ENCODE results near the gene JAML. TPM values are rescaled to one million over a fixed set of nuclear protein-coding genes. Genes with fewer than 3 reads are reported as not detected.

JAML gene
- total and polyA plus RNA-seq, 2 of the 8 experiments (the other 6 are each of a cell fraction or from before 2014, with no cell fraction given), result 0.12 to 0.58 TPM

- DNase-seq (ENCODE audit: low read depth in 1 of 2, low spot score in 2 of 2), result no peak
- Histone ChIP-seq H2AFZ (ENCODE audit: low read length) (no peak overlapping the region), H3K4me2 (ENCODE audit: insufficient read depth in 1 of 2, low read depth in 2 of 2, low read length in 2 of 2) (peak overlapping the region in 1 of 2 experiments; percentile 33; a peak in 3 of 4 replicates)
Observed at GRCh38 chr11:118210323-118210722, 14.5 kb downstream of the JAML start.

More at GRCh38 chr11:118210323-118210722, 14.5 kb downstream of the JAML start:
- H2BK20ac ChIP-seq (ENCODE audit: low read length), result peak overlapping the region; percentile 63; the same call in 1 of the 2 replicates
- no peak overlapping the region for H3K27ac ChIP-seq (ENCODE audit: low read depth, low read length)
- H3K4me3 ChIP-seq (ENCODE audit: extremely low read depth in 1 of 4, insufficient read depth in 2 of 4, low read depth in 3 of 4, low read length in 4 of 4), result no peak overlapping the region
- no peaks in the 10 kb centered on the region for H3K79me1 ChIP-seq (ENCODE audit: low read depth, low read length)
- H3K23ac ChIP-seq (ENCODE audit: insufficient read length), result no peak overlapping the region
- no peak overlapping the region for H3K4ac ChIP-seq (replicated peaks; ENCODE audit: insufficient read length, low read depth, low read length)
- peak overlapping the region; percentile 11; the same call in 1 of the 2 replicates for H4K8ac ChIP-seq (ENCODE audit: extremely low read depth, insufficient read depth, low read length)
- peak overlapping the region; percentile 98 for H2BK12ac ChIP-seq (ENCODE audit: low read depth, low read length)
- H3K14ac ChIP-seq (ENCODE audit: insufficient read length), result no peak overlapping the region
- H2BK120ac ChIP-seq (replicated peaks; ENCODE audit: low read depth, low read length), result peak overlapping the region; percentile 75
- no peaks in the 10 kb centered on the region for H4K20me1 ChIP-seq (replicated peaks in 1 of 2; ENCODE audit: control insufficient read depth in 1 of 2, insufficient read depth in 2 of 2, low read length in 2 of 2)
- no peaks in the 10 kb centered on the region for H3K9me3 ChIP-seq (ENCODE audit: insufficient read depth in 2 of 2, low read depth in 1 of 2, low read length in 1 of 2)
- peak overlapping the region; percentile 89; the same call in 1 of the 2 replicates for H2BK5ac ChIP-seq (ENCODE audit: low read depth, low read length)
- H3K27me3 ChIP-seq (replicated peaks in 1 of 4; ENCODE audit: control insufficient read depth in 3 of 4, extremely low read depth in 1 of 4, insufficient read depth in 3 of 4, low read length in 3 of 4), result peaks cover 0 to 2% (median 0%) of the 10 kb centered on the region in 4 experiments; a peak in 1 of 7 replicates
- peak overlapping the region; percentile 76; the same call in 1 of the 2 replicates for H2AK5ac ChIP-seq (ENCODE audit: low read depth, low read length)
- no peak for FAIRE-seq
- no peaks in the 10 kb centered on the region for H3K36me3 ChIP-seq (ENCODE audit: control insufficient read depth in 2 of 4, insufficient read depth in 4 of 4, low read length in 3 of 4)
- no peak overlapping the region for H3K9ac ChIP-seq (replicated peaks in 1 of 4; ENCODE audit: extremely low read depth in 1 of 4, low read depth in 3 of 4, low read length in 3 of 4)
- 65% methylated on average over 7 of the region's 7 CpGs; no CpG with 5 or more reads in 1 of the 2 experiments for WGBS, 2 experiments (ENCODE audit: extremely low coverage in 1 of 2, insufficient coverage in 1 of 2, insufficient read length in 1 of 2, insufficient replicate concordance in 2 of 2, low coverage in 1 of 2, low lambda C conversion rate in 2 of 2, missing lambda C conversion rate in 1 of 2)
- H3K56ac ChIP-seq (replicated peaks; ENCODE audit: insufficient read length, low read depth, low read length), result no peak overlapping the region
- H4K5ac ChIP-seq (ENCODE audit: insufficient read length, low read depth, low read length), result peak overlapping the region; percentile 31
- 0 out of 2 replicates have a peak, but pooled peaks cover 2% of the 10 kb centered on the region for H3K23me2 ChIP-seq (ENCODE audit: low read depth, low read length)
- ChIA-PET POLR2A (ENCODE audit: partially characterized antibody) (interaction anchor here (0.6 kb wide), 1 partner anchor 660 kb away, joined by 3 read pairs; no protein-coding TSS in a partner anchor), CTCF (ENCODE audit: partially characterized antibody) (interaction anchor here (0.6 to 5.9 kb wide), 3 partner anchors 11 to 734 kb away, joined by 3 to 38 read pairs (median 7); no protein-coding TSS in a partner anchor)
- H2BK15ac ChIP-seq (ENCODE audit: low read length), result 0 out of 2 replicates have a peak overlapping the region, but pooled peaks have one; percentile 89
- H4K91ac ChIP-seq (replicated peaks; ENCODE audit: insufficient read length, low read length), result no peak overlapping the region
- H3K79me2 ChIP-seq (ENCODE audit: control insufficient read depth in 1 of 2, insufficient read depth in 2 of 2, low read length in 2 of 2), result no peaks in the 10 kb centered on the region
- peak; percentile 79 for TF ChIP-seq MAX (IDR thresholded peaks at IDR 0.05)
- no peak for TF ChIP-seq TCF12 (IDR thresholded peaks at IDR 0.05; ENCODE audit: low read depth, low read length)
- peak; percentile 75 for TF ChIP-seq E2F6 (IDR thresholded peaks at IDR 0.05)
- H3K18ac ChIP-seq (ENCODE audit: extremely low read depth, low read length), result peak overlapping the region; percentile 84
- H3K4me1 ChIP-seq (replicated peaks in 1 of 4; ENCODE audit: control insufficient read depth in 3 of 4, insufficient read depth in 4 of 4, low read length in 3 of 4), result peaks cover 6 to 21% (median 20%) of the 10 kb centered on the region in 4 experiments; a peak in 6 of 7 replicates

Data from H1 (cell line).